HCT116 (cell line): ENCODE data around the gene ANXA10. TPM values are rescaled to one million over a fixed set of nuclear protein-coding genes. Genes with fewer than 3 reads are reported as not detected.
"Not testable (repeated sequence)": the region's sequence is repeated elsewhere in the genome, so short reads cannot be mapped to it uniquely, and the experiment has no call there.

ENCODE experiments used
- ATAC-seq: fragments of 200-7000 bp; cut with Tn5 transposase; 2 replicates; pipeline ENCODE4 v1.9.1; 2020; ENCODE audit warnings: mild to moderate bottlenecking, moderate library complexity
- BruUV-seq: library from RNA; stranded (reverse); fragments of 400-500 nt; replicated peaks from 2 replicates; lab custom pipeline; 2021; lab: Mats Ljungman, UMichigan
- CTCF ChIA-PET: fragments of 300-600 bp; sonication (Branson Sonifier 250); formaldehyde crosslinking; loops from one replicate; lab custom pipeline; 2021; ENCODE audit warnings: antibody characterized with exemption; lab: Charles Lee
- POLR2A ChIA-PET: fragments of 300-600, 350-600 bp; sonication (Branson Sonifier 250); formaldehyde crosslinking; loops from one replicate; lab custom pipeline; 2021; ENCODE audit warnings: antibody characterized with exemption; lab: Charles Lee
- RAD21 ChIA-PET, 2 experiments: fragments of 300-600 bp; sonication (Branson Sonifier 250); formaldehyde crosslinking; loops; one replicate each; lab custom pipeline; 2023; ENCODE audit warnings: low total read pairs in 2 of 2; ENCODE audit not compliant: uncharacterized antibody in 2 of 2, unreplicated experiment in 2 of 2, low non-redundant PET in 1 of 2; lab: Charles Lee
- DNase-seq: peaks from one replicate; pipeline ENCODE4 v3.0.0-alpha.2; 2010; ENCODE audit warnings: low read depth, low spot score
- H2AFZ ChIP-seq: fragments of 200-600 bp; shearing (Covaris generic), sonication (generic); 2 replicates; pipeline ENCODE4 v1.6.1; 2017; ENCODE audit warnings: low read depth, mixed run types, mixed read lengths, antibody characterized with exemption, low read length; ENCODE audit not compliant: poor library complexity, severe bottlenecking
- H3K27ac ChIP-seq: 2 replicates; pipeline ENCODE4 v1.5.1; 2012; ENCODE audit warnings: low read depth, low read length
- H3K27me3 ChIP-seq: fragments of 200-600 bp; sonication (generic); 2 replicates; pipeline ENCODE4 v1.6.1; 2016; ENCODE audit warnings: mixed run types, low read length, mixed read lengths; ENCODE audit not compliant: insufficient read depth
- H3K36me3 ChIP-seq, 2 experiments: fragments of 200-500 bp in 1 of 2; fragments of 200-600 bp in 1 of 2; sonication (Bioruptor generic) in 1 of 2; sonication (generic) in 1 of 2; 2 replicates each; pipeline versions ENCODE4 v1.5.1 to v1.6.1; 2014 to 2016; ENCODE audit warnings: low read length in 2 of 2, inconsistent platforms in 1 of 2, mixed read lengths in 1 of 2, mixed run types in 1 of 2; ENCODE audit not compliant: insufficient read depth in 2 of 2, control insufficient read depth in 1 of 2
- H3K4me1 ChIP-seq, 2 experiments: fragments of 200-600 bp in 1 of 2; sonication (generic) in 1 of 2; 2 replicates each; pipeline versions ENCODE4 v1.5.1 to v1.6.1; 2012 to 2017; ENCODE audit warnings: low read length in 2 of 2, inconsistent platforms in 1 of 2, mild to moderate bottlenecking in 1 of 2, mixed read lengths in 1 of 2, mixed run types in 1 of 2, moderate library complexity in 1 of 2; ENCODE audit not compliant: insufficient read depth in 2 of 2, control insufficient read depth in 1 of 2
- H3K4me2 ChIP-seq: fragments of 200-600 bp; sonication (generic); 2 replicates; pipeline ENCODE4 v1.6.1; 2017; ENCODE audit warnings: mixed run types, low read length, mixed read lengths
- H3K4me3 ChIP-seq, 2 experiments: fragments of 200-600 bp in 1 of 2; sonication (generic) in 1 of 2; replicated peaks in 1 of 2; 2 replicates each; pipeline ENCODE4 v1.5.1; 2011 to 2016; ENCODE audit warnings: low read length in 2 of 2, control low read depth in 1 of 2, low read depth in 1 of 2, mild to moderate bottlenecking in 1 of 2, mixed read lengths in 1 of 2, mixed run types in 1 of 2
- H3K79me2 ChIP-seq: fragments of 200-600 bp; sonication (generic); 2 replicates; pipeline ENCODE4 v1.6.1; 2017; ENCODE audit warnings: mild to moderate bottlenecking, mixed run types, low read length, moderate library complexity, mixed read lengths; ENCODE audit not compliant: insufficient read depth
- H3K9ac ChIP-seq: fragments of 200-600 bp; sonication (generic); 2 replicates; pipeline ENCODE4 v1.6.1; 2016; ENCODE audit warnings: low read length, mixed read lengths
- H3K9me2 ChIP-seq: fragments of 200-600 bp; sonication (generic), shearing (Covaris generic); 2 replicates; pipeline ENCODE4 v1.6.1; 2017; ENCODE audit warnings: mixed run types, mild to moderate bottlenecking, moderate library complexity; ENCODE audit not compliant: insufficient read depth
- H3K9me3 ChIP-seq, 2 experiments: fragments of 200-500 bp in 1 of 2; fragments of 200-600 bp in 1 of 2; sonication (Bioruptor generic) in 1 of 2; sonication (generic) in 1 of 2; 2 replicates each; pipeline ENCODE4 v1.6.1; 2014 to 2017; ENCODE audit warnings: low read length in 2 of 2, mixed read lengths in 2 of 2, inconsistent platforms in 1 of 2, low read depth in 1 of 2, mild to moderate bottlenecking in 1 of 2, mixed run types in 1 of 2, moderate library complexity in 1 of 2; ENCODE audit not compliant: control insufficient read depth in 1 of 2, insufficient read depth in 1 of 2
- H4K20me1 ChIP-seq: fragments of 200-600 bp; sonication (generic), shearing (Covaris generic); 2 replicates; pipeline ENCODE4 v1.6.1; 2017; ENCODE audit warnings: mixed run types, mild to moderate bottlenecking, moderate library complexity; ENCODE audit not compliant: insufficient read depth
- CBX3 ChIP-seq: IDR thresholded peaks from 2 replicates; pipeline ENCODE4 v1.6.1; 2012; ENCODE audit warnings: low read depth
- CEBPB ChIP-seq: IDR thresholded peaks from 2 replicates; pipeline ENCODE4 v1.6.1; 2012; ENCODE audit warnings: low read depth
- CTCF ChIP-seq, 3 experiments: fragments of 200-600 bp in 1 of 3; sonication (generic) in 1 of 3; IDR thresholded peaks in 2 of 3; conservative IDR thresholded peaks in 1 of 3; 2 replicates each; pipeline ENCODE4 v1.5.1; 2012 to 2017; ENCODE audit warnings: low read depth in 2 of 3, low read length in 2 of 3, antibody characterized with exemption in 1 of 3, borderline replicate concordance in 1 of 3, control low read depth in 1 of 3, mild to moderate bottlenecking in 1 of 3, mixed read lengths in 1 of 3, mixed run types in 1 of 3, moderate library complexity in 1 of 3; ENCODE audit not compliant: insufficient read depth in 1 of 3
- EGR1 ChIP-seq: IDR thresholded peaks from 2 replicates; pipeline ENCODE4 v1.6.1; 2012; ENCODE audit warnings: low read depth
- ELF1 ChIP-seq: IDR thresholded peaks from 2 replicates; pipeline ENCODE4 v1.6.1; 2012; ENCODE audit warnings: low read depth, borderline replicate concordance
- FOSL1 ChIP-seq: IDR thresholded peaks from 2 replicates; pipeline ENCODE4 v1.6.1; 2012; ENCODE audit warnings: low read depth
- POLR2A ChIP-seq: IDR thresholded peaks from 2 replicates; pipeline ENCODE4 v1.7.0; 2011; ENCODE audit warnings: borderline replicate concordance; ENCODE audit not compliant: insufficient read depth, insufficient read length; ENCODE audit errors: extremely low read depth
- POLR2AphosphoS5 ChIP-seq: IDR thresholded peaks from 2 replicates; pipeline ENCODE4 v1.6.1; 2011; ENCODE audit warnings: mild to moderate bottlenecking, low read depth, low read length, moderate library complexity
- SIN3A ChIP-seq: IDR thresholded peaks from 2 replicates; pipeline ENCODE4 v1.6.1; 2012; ENCODE audit warnings: low read depth
- SRF ChIP-seq: IDR thresholded peaks from 2 replicates; pipeline ENCODE4 v1.6.1; 2012; ENCODE audit warnings: low read depth
- TCF7L2 ChIP-seq: IDR thresholded peaks from 2 replicates; pipeline ENCODE4 v1.7.0; 2011; ENCODE audit warnings: borderline replicate concordance, inconsistent platforms; ENCODE audit not compliant: insufficient read depth, insufficient read length; ENCODE audit errors: extremely low read depth
- ZFX ChIP-seq: fragments of 450-650 bp; IDR thresholded peaks from 2 replicates; pipeline ENCODE4 v1.6.1; 2017
- intact Hi-C: fragments of 100-400 bp; cut with micrococcal nuclease; formaldehyde crosslinking; loops from 2 replicates; pipeline ENCODE4 v1.10.0; 2022
- total RNA-seq: library from RNA; stranded (reverse); gene quantifications from one replicate; pipeline ENCODE4 v1.2.1, GENCODE V29; 2021; ENCODE audit not compliant: unreplicated experiment
- TF ChIP-seq, protein P1 (sequence below): IDR thresholded peaks from 2 replicates; pipeline ENCODE4 v1.6.1; 2011; ENCODE audit warnings: mild to moderate bottlenecking, low read length, moderate library complexity; ENCODE audit not compliant: insufficient replicate concordance; ENCODE audit errors: extremely low read depth
- TF ChIP-seq, protein P2 (sequence below): IDR thresholded peaks from 2 replicates; pipeline ENCODE4 v1.6.1; 2012

The ANXA10 gene
- total RNA-seq, 1 experiment from 2014 or later = 15.1 TPM

DNA sequence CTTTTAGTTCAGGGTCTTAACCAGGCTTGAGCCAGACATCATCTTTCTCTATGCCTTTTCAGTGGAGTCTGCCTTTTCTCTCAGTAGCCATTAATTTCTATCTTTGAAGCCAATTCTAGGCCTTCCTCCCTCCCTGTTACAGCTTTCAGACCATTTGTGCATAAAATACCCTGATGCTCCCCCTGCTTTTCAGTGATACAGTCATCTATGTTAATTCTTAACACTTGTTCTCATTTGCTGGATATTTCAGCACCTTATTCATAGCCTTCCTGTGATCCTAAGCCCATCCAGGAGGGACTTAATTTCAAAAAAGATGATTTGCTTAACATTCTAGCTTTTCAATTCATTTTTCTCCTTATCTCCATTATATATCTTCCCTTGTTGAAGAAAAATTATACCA lies 42.3 kb downstream of the ANXA10 start:
- Histone ChIP-seq H3K36me3 (no peaks in the 10 kb centered on the region), H2AFZ (no peak overlapping the region), H3K9me3 (no peaks in the 10 kb centered on the region), H3K9me2 (no peaks in the 10 kb centered on the region), H3K4me1 (peaks cover 13 to 17% of the 10 kb centered on the region in 2 experiments), H3K27me3 (no peaks in the 10 kb centered on the region), H3K4me2 (no peak overlapping the region), H3K27ac (peak overlapping the region; percentile 57; the same call in 1 of the 2 replicates), H4K20me1 (no peaks in the 10 kb centered on the region; the same call in 1 of the 2 replicates), H3K79me2 (no peaks in the 10 kb centered on the region), H3K4me3 (no peak overlapping the region), H3K9ac (no peak overlapping the region)
- intact Hi-C loops = no loop called here
- no TSS peak for BruUV-seq
- ChIA-PET RAD21 (no interaction called here), CTCF (no interaction called here), POLR2A (no interaction called here)
- DNase-seq (no peak), ATAC-seq (no peak)
- TF ChIP-seq SIN3A (no peak), CTCF (IDR thresholded peaks at IDR 0.05 in 2 of 3, conservative IDR thresholded peaks at IDR 0.05 in 1 of 3; ENCODE audit: borderline replicate concordance in 1 of 3, insufficient read depth in 1 of 3, low read depth in 2 of 3, low read length in 2 of 3) (no peak), SRF (no peak), ELF1 (no peak), CBX3 (no peak), CEBPB (no peak), ZFX (no peak), FOSL1 (no peak), TCF7L2 (no peak), POLR2A (no peak), EGR1 (no peak), POLR2AphosphoS5 (no peak)
- TF ChIP-seq, protein P1, sequence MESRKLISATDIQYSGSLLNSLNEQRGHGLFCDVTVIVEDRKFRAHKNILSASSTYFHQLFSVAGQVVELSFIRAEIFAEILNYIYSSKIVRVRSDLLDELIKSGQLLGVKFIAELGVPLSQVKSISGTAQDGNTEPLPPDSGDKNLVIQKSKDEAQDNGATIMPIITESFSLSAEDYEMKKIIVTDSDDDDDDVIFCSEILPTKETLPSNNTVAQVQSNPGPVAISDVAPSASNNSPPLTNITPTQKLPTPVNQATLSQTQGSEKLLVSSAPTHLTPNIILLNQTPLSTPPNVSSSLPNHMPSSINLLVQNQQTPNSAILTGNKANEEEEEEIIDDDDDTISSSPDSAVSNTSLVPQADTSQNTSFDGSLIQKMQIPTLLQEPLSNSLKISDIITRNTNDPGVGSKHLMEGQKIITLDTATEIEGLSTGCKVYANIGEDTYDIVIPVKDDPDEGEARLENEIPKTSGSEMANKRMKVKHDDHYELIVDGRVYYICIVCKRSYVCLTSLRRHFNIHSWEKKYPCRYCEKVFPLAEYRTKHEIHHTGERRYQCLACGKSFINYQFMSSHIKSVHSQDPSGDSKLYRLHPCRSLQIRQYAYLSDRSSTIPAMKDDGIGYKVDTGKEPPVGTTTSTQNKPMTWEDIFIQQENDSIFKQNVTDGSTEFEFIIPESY = no peak
- TF ChIP-seq, protein P2, sequence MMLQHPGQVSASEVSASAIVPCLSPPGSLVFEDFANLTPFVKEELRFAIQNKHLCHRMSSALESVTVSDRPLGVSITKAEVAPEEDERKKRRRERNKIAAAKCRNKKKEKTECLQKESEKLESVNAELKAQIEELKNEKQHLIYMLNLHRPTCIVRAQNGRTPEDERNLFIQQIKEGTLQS = no peak

DNA sequence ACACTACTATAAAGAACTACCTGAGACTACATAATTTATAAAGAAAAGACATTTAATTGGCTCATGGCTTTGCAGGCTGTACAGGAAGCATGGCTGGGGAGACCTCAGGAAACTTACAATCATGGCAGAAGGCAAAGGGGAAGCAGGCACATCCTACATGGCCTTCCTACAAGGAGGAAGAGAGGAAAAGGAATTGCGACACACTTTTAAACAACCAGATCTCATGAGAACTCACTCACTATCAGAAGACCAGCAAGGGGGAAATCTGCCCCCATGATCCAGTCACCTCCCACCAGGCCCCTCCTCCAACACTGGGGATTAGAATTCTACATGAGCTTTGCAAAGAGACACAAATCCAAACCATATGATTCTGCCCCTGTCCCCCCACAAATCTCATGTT lies 43.5 kb downstream of the ANXA10 start:
- intact Hi-C loops, H3K9me2 ChIP-seq, RAD21 ChIA-PET, H3K4me2 ChIP-seq, H2AFZ ChIP-seq, H3K36me3 ChIP-seq, H3K9me3 ChIP-seq, H4K20me1 ChIP-seq, CTCF ChIA-PET, H3K79me2 ChIP-seq, H3K27me3 ChIP-seq, POLR2A ChIA-PET, ATAC-seq, H3K4me3 ChIP-seq, BruUV-seq, H3K9ac ChIP-seq, DNase-seq: not testable (repeated sequence)
- H3K27ac ChIP-seq = peak overlapping the region; percentile 57; the same call in 1 of the 2 replicates
- H3K4me1 ChIP-seq = peaks cover 14 to 19% of the 10 kb centered on the region in 2 experiments
